Neutrophil (primary cell): ENCODE data around the gene GSG1L.

Source experiments
- H3K27ac ChIP-seq: fragments of 200-600 bp; sonication (generic); 2 replicates; pipeline ENCODE4 v1.5.1; 2016; ENCODE audit warnings: mild to moderate bottlenecking, moderate library complexity
- H3K27me3 ChIP-seq: fragments of 200-600 bp; sonication (generic); 2 replicates; pipeline ENCODE4 v1.6.0; 2016; ENCODE audit warnings: mild to moderate bottlenecking
- H3K36me3 ChIP-seq: fragments of 200-600 bp; sonication (generic); 2 replicates; pipeline ENCODE4 v1.5.1; 2017
- H3K4me1 ChIP-seq, 2 experiments: fragments of 200-600 bp in 1 of 2; sonication (generic) in 1 of 2; 1 replicate in 1 of 2; 2 replicates in 1 of 2; pipeline versions ENCODE4 v1.5.1 to v1.6.1; 2013 to 2016; ENCODE audit warnings: low read depth in 1 of 2, low read length in 1 of 2, mild to moderate bottlenecking in 1 of 2, moderate library complexity in 1 of 2; ENCODE audit not compliant: control insufficient read depth in 1 of 2, insufficient read depth in 1 of 2
- H3K4me3 ChIP-seq, 2 experiments: fragments of 200-600 bp in 1 of 2; sonication (generic) in 1 of 2; 1 replicate in 1 of 2; 2 replicates in 1 of 2; pipeline ENCODE4 v1.5.1; 2013 to 2016; ENCODE audit warnings: low read depth in 1 of 2, low read length in 1 of 2, mild to moderate bottlenecking in 1 of 2, moderate library complexity in 1 of 2
- H3K9me3 ChIP-seq: fragments of 200-600 bp; sonication (generic); 2 replicates; pipeline ENCODE4 v1.5.1; 2016
- TF ChIP-seq, protein P1 (sequence below): fragments of 200-600 bp; sonication (generic); IDR thresholded peaks from 2 replicates; pipeline ENCODE4 v1.5.1; 2016; ENCODE audit warnings: antibody characterized with exemption

The GSG1L gene

DNA sequence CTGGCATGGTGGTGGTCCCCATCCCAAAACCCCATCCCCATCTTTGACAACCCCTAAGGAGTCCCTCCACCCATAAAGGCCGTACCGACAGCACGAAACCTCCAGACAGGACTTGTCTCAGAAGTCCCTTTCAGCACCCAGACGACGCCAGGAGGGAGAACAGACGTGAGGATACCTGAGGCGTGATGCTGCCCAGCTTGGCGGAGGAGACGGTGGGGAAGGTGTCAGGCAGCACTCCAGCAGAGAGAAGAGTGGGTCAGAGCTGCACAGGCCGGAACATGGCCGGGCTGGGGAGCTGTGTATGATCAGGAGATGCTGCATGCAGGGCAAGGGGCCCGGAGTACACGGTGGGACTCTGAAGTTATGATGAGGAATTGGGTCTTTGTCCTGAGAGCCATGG lies 244.2 kb downstream of the GSG1L start:
- Histone ChIP-seq H3K4me3 (no peak overlapping the region), H3K27me3 (peaks cover 11% of the 10 kb centered on the region), H3K27ac (no peak overlapping the region), H3K4me1 (peaks cover 0 to 8% of the 10 kb centered on the region in 2 experiments), H3K36me3 (no peaks in the 10 kb centered on the region), H3K9me3 (no peaks in the 10 kb centered on the region)
- TF ChIP-seq, protein P1, sequence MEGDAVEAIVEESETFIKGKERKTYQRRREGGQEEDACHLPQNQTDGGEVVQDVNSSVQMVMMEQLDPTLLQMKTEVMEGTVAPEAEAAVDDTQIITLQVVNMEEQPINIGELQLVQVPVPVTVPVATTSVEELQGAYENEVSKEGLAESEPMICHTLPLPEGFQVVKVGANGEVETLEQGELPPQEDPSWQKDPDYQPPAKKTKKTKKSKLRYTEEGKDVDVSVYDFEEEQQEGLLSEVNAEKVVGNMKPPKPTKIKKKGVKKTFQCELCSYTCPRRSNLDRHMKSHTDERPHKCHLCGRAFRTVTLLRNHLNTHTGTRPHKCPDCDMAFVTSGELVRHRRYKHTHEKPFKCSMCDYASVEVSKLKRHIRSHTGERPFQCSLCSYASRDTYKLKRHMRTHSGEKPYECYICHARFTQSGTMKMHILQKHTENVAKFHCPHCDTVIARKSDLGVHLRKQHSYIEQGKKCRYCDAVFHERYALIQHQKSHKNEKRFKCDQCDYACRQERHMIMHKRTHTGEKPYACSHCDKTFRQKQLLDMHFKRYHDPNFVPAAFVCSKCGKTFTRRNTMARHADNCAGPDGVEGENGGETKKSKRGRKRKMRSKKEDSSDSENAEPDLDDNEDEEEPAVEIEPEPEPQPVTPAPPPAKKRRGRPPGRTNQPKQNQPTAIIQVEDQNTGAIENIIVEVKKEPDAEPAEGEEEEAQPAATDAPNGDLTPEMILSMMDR, result no peak

DNA sequence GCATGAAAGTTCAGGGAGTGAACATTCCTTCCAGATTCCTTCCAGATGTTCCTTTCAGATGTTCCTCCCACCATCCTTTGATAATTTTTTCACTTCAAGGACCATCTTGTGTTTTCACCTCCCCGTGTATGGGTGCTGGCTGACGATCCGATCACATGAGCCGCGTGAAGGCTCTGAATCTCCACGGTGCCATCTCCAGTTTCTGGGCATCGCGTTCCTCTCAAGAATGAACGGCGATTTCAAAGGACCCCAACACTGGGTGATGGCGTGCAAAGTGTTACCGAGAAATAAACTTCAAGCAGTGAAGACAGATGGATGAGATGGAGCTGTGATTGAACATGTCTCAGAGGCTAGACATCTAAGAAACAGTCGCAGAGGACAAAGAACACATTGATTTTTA lies 245.3 kb downstream of the GSG1L start:
- TF ChIP-seq, protein P1, result no peak
- Histone ChIP-seq H3K27ac (no peak overlapping the region), H3K27me3 (peaks cover 11% of the 10 kb centered on the region), H3K4me3 (no peak overlapping the region), H3K9me3 (no peaks in the 10 kb centered on the region), H3K4me1 (peaks cover 0 to 12% of the 10 kb centered on the region in 2 experiments), H3K36me3 (no peaks in the 10 kb centered on the region)

DNA sequence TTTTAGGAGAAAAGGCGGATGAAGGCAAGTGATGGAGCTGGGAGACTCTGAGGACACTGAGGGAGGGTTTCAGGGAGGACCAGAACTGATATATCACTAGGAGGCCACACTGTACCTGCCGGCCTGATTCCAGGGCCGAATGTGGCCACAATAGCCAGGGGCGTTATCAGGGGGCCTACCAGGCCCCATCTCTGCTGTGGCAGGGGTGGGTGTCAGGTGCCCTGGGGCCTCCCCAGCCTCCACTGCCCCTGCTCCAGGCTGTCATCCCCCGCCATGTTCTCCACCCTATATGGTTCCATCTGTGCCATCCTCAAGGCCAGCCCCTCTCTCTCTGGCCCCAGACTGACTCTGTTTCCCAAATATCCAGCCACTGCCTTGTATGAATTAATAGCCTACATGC lies 246.5 kb downstream of the GSG1L start:
- H3K4me3 ChIP-seq, result no peak overlapping the region
- peaks cover 0 to 12% of the 10 kb centered on the region in 2 experiments for H3K4me1 ChIP-seq
- no peak overlapping the region for H3K27ac ChIP-seq
- H3K27me3 ChIP-seq, result peaks cover 11% of the 10 kb centered on the region
- H3K36me3 ChIP-seq, result no peaks in the 10 kb centered on the region
- no peaks in the 10 kb centered on the region for H3K9me3 ChIP-seq
- TF ChIP-seq, protein P1, result no peak

GRCh38 chr16:27816561-27816960 lies 247.0 kb downstream of the GSG1L start:
- H3K4me1 ChIP-seq, result peaks cover 0 to 12% of the 10 kb centered on the region in 2 experiments
- H3K9me3 ChIP-seq, result no peaks in the 10 kb centered on the region
- H3K27me3 ChIP-seq, result peaks cover 11% of the 10 kb centered on the region
- no peak overlapping the region for H3K4me3 ChIP-seq
- no peaks in the 10 kb centered on the region for H3K36me3 ChIP-seq
- H3K27ac ChIP-seq, result no peak overlapping the region
- TF ChIP-seq, protein P1, result no peak

DNA sequence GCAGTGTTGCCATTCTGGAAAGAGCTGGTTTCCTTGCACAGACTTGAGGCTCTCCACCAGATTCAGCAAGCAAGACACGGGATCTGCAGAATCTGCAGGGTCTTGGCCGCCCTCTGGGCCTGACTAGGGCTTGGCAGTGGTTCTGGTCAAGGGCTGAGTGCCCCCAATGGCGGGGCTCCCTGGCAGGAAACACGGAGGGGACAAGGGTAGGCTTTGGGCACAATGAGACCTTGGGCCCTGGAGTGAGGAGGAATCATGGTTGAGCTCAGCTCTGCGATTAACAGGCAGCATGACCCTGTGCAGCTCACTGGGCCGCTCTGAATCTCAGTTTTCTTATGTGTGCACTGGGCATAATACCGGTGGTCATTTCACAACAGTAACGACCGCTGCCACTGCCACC lies 249.9 kb downstream of the GSG1L start:
- TF ChIP-seq, protein P1, result no peak
- no peaks in the 10 kb centered on the region for H3K36me3 ChIP-seq
- H3K9me3 ChIP-seq, result no peaks in the 10 kb centered on the region
- H3K27me3 ChIP-seq, result peaks cover 11% of the 10 kb centered on the region
- no peak overlapping the region for H3K4me3 ChIP-seq
- H3K4me1 ChIP-seq, result peaks cover 0 to 12% of the 10 kb centered on the region in 2 experiments
- no peak overlapping the region for H3K27ac ChIP-seq

- Histone ChIP-seq H3K27ac (no peak overlapping the region), H3K36me3 (no peaks in the 10 kb centered on the region), H3K9me3 (no peaks in the 10 kb centered on the region), H3K4me3 (no peak overlapping the region), H3K27me3 (no peaks in the 10 kb centered on the region), H3K4me1 (peaks cover 0 to 12% of the 10 kb centered on the region in 2 experiments)
- TF ChIP-seq, protein P1, result no peak
These were observed 251.6 kb downstream of the GSG1L start for GRCh38 chr16:27811881-27812280.
